Measurements from ENCODE around the gene ATCAY.

ATCAY gene

GRCh38 chr19:3833578-3834348 is 46.7 kb upstream of the ATCAY start:
- TF ChIP-seq CTCF (IDR thresholded peaks at IDR 0.05; ENCODE audit: borderline replicate concordance, extremely low read depth, low read length, poor library complexity, severe bottlenecking) (no peak), EZH2 (IDR thresholded peaks at IDR 0.05; ENCODE audit: borderline replicate concordance, low read depth, low read length, severe bottlenecking) (no peak)
- no peaks in the 10 kb centered on the region for H4K20me1 ChIP-seq (ENCODE audit: insufficient read depth, low read length)
- peaks cover 11% of the 10 kb centered on the region for H3K9me3 ChIP-seq (ENCODE audit: insufficient read depth, low read length, severe bottlenecking)
- no peak overlapping the region for H3K4me2 ChIP-seq (ENCODE audit: insufficient read depth, low read length)
- ATAC-seq (ENCODE audit: insufficient read depth, low read depth): no peak
- no peak overlapping the region for H3K4me3 ChIP-seq (ENCODE audit: low read depth in 1 of 2, low read length in 2 of 2)
- H3K4me1 ChIP-seq (ENCODE audit: insufficient read depth, low read length): no peaks in the 10 kb centered on the region
- no peak overlapping the region for H3K27ac ChIP-seq (ENCODE audit: low read length)
- H3K36me3 ChIP-seq (ENCODE audit: insufficient read depth, low read length): no peaks in the 10 kb centered on the region
- H3K79me2 ChIP-seq (ENCODE audit: insufficient read depth, low read length): no peaks in the 10 kb centered on the region
- H3K27me3 ChIP-seq (ENCODE audit: insufficient read depth, low read length, poor library complexity): no peaks in the 10 kb centered on the region
- no peak overlapping the region for H2AFZ ChIP-seq (ENCODE audit: low read depth, low read length)
- no peak for DNase-seq
- H3K9ac ChIP-seq (ENCODE audit: low read depth, low read length): no peak overlapping the region

- Histone ChIP-seq H3K9me3 (ENCODE audit: insufficient read depth, low read length, severe bottlenecking) (peaks cover 11% of the 10 kb centered on the region), H3K9ac (ENCODE audit: low read depth, low read length) (no peak overlapping the region), H3K4me3 (ENCODE audit: low read depth in 1 of 2, low read length in 2 of 2) (no peak overlapping the region), H3K27me3 (ENCODE audit: insufficient read depth, low read length, poor library complexity) (no peaks in the 10 kb centered on the region), H3K4me2 (ENCODE audit: insufficient read depth, low read length) (no peak overlapping the region), H2AFZ (ENCODE audit: low read depth, low read length) (no peak overlapping the region), H3K36me3 (ENCODE audit: insufficient read depth, low read length) (no peaks in the 10 kb centered on the region), H3K27ac (ENCODE audit: low read length) (no peak overlapping the region), H3K79me2 (ENCODE audit: insufficient read depth, low read length) (no peaks in the 10 kb centered on the region), H4K20me1 (ENCODE audit: insufficient read depth, low read length) (no peaks in the 10 kb centered on the region), H3K4me1 (ENCODE audit: insufficient read depth, low read length) (no peaks in the 10 kb centered on the region)
- ATAC-seq (ENCODE audit: insufficient read depth, low read depth) (no peak), DNase-seq (no peak)
- TF ChIP-seq EZH2 (IDR thresholded peaks at IDR 0.05; ENCODE audit: borderline replicate concordance, low read depth, low read length, severe bottlenecking) (no peak), CTCF (IDR thresholded peaks at IDR 0.05; ENCODE audit: borderline replicate concordance, extremely low read depth, low read length, poor library complexity, severe bottlenecking) (no peak)
Measured at GRCh38 chr19:3834349-3835054, 46.0 kb upstream of the ATCAY start.

GRCh38 chr19:3835055-3835435 is 45.4 kb upstream of the ATCAY start:
- Histone ChIP-seq H3K4me3 (ENCODE audit: low read depth in 1 of 2, low read length in 2 of 2) (no peak overlapping the region), H3K9ac (ENCODE audit: low read depth, low read length) (no peak overlapping the region), H3K36me3 (ENCODE audit: insufficient read depth, low read length) (no peaks in the 10 kb centered on the region), H4K20me1 (ENCODE audit: insufficient read depth, low read length) (no peaks in the 10 kb centered on the region), H3K27ac (ENCODE audit: low read length) (no peak overlapping the region), H2AFZ (ENCODE audit: low read depth, low read length) (no peak overlapping the region), H3K4me2 (ENCODE audit: insufficient read depth, low read length) (no peak overlapping the region), H3K27me3 (ENCODE audit: insufficient read depth, low read length, poor library complexity) (no peaks in the 10 kb centered on the region), H3K9me3 (ENCODE audit: insufficient read depth, low read length, severe bottlenecking) (peaks cover 11% of the 10 kb centered on the region), H3K4me1 (ENCODE audit: insufficient read depth, low read length) (no peaks in the 10 kb centered on the region), H3K79me2 (ENCODE audit: insufficient read depth, low read length) (no peaks in the 10 kb centered on the region)
- TF ChIP-seq EZH2 (IDR thresholded peaks at IDR 0.05; ENCODE audit: borderline replicate concordance, low read depth, low read length, severe bottlenecking) (no peak), CTCF (IDR thresholded peaks at IDR 0.05; ENCODE audit: borderline replicate concordance, extremely low read depth, low read length, poor library complexity, severe bottlenecking) (no peak)
- ATAC-seq (ENCODE audit: insufficient read depth, low read depth): no peak
- DNase-seq: no peak
